ENCODE data around the gene PARD3. TPM values are rescaled to one million over a fixed set of nuclear protein-coding genes. Genes with fewer than 3 reads are reported as not detected.

PARD3 gene
- total RNA-seq, 2 donors from 2014 or later, result 59.6 to 74.6 TPM

DNA sequence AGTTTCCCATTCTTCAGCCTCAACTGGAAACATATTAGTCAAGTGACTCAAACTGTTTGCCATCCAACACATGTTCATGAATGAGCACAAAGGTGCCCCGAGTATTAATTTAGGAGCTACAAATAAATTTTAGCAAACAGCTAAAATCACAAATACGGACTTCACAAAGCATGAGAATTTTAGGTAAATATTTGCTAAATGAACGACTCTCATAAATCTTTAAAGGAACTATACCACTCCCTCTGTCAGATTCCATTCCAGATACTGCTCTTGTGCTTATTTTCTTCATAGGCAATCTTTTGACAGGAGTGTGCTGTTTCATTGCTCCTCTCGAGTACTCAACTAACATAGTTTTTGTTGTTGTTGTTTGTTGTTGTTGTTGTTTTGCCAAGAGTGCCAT, 330.9 kb downstream of the PARD3 start:
- peaks cover 7% of the 10 kb centered on the region for H3K36me3 ChIP-seq (ENCODE audit: control insufficient read depth, insufficient read depth, low read length)
- peaks cover 4% of the 10 kb centered on the region for H3K36me3 Mint-ChIP-seq (ENCODE audit: low read depth)
- H3K9ac ChIP-seq (ENCODE audit: extremely low read depth, low read length, poor library complexity, severe bottlenecking), result no peak overlapping the region
- WGBS, 2 experiments (ENCODE audit: insufficient coverage in 1 of 2, insufficient read length in 1 of 2), result 94 to 98% methylated on average over 2 to 4 of the region's 4 CpGs
- no peak overlapping the region for H3K4me3 Mint-ChIP-seq
- no peaks in the 10 kb centered on the region for H3K4me1 ChIP-seq (ENCODE audit: control insufficient read depth, insufficient read depth, low read length)
- no peaks in the 10 kb centered on the region for H3K9me3 ChIP-seq (ENCODE audit: control insufficient read depth, low read length)
- no peak for DNase-seq
- no peak overlapping the region for H3K4me3 ChIP-seq (ENCODE audit: low read length)
- no peaks in the 10 kb centered on the region for H3K27me3 Mint-ChIP-seq (ENCODE audit: insufficient read depth)
- no peak overlapping the region for H3K27ac ChIP-seq (ENCODE audit: low read depth, low read length)
- peaks cover 35% of the 10 kb centered on the region for H3K4me1 Mint-ChIP-seq
- H3K27ac Mint-ChIP-seq, result peak overlapping the region; percentile 45
- H3K27me3 ChIP-seq (ENCODE audit: control insufficient read depth, insufficient read depth, low read length, poor library complexity, severe bottlenecking), result no peaks in the 10 kb centered on the region
- TF ChIP-seq, protein P1, sequence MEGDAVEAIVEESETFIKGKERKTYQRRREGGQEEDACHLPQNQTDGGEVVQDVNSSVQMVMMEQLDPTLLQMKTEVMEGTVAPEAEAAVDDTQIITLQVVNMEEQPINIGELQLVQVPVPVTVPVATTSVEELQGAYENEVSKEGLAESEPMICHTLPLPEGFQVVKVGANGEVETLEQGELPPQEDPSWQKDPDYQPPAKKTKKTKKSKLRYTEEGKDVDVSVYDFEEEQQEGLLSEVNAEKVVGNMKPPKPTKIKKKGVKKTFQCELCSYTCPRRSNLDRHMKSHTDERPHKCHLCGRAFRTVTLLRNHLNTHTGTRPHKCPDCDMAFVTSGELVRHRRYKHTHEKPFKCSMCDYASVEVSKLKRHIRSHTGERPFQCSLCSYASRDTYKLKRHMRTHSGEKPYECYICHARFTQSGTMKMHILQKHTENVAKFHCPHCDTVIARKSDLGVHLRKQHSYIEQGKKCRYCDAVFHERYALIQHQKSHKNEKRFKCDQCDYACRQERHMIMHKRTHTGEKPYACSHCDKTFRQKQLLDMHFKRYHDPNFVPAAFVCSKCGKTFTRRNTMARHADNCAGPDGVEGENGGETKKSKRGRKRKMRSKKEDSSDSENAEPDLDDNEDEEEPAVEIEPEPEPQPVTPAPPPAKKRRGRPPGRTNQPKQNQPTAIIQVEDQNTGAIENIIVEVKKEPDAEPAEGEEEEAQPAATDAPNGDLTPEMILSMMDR (conservative IDR thresholded peaks at IDR 0.05), result no peak
- H3K9me3 Mint-ChIP-seq, result no peaks in the 10 kb centered on the region

DNA sequence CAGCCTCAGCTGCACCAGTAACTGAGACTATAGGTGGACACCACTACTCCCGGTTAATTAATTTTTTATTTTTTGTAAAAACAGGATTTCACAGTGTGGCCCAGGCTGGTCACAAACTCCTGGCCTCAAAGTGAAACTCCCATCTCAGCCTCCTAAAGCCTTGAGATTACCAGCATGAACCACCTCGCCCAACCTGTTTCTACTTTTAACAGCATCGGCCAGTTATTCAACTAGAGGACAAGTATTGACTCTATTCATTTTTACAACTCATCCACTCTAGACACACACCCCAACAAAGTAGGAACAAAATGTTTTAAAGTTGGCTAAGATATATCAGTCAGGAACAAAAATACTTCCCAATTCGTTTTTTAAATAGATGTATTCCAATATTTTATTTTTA, 334.8 kb downstream of the PARD3 start:
- Mint-ChIP-seq H3K27ac (no peak overlapping the region), H3K27me3 (ENCODE audit: insufficient read depth) (no peaks in the 10 kb centered on the region), H3K4me1 (peaks cover 20% of the 10 kb centered on the region), H3K36me3 (ENCODE audit: low read depth) (peaks cover 6% of the 10 kb centered on the region), H3K4me3 (no peak overlapping the region), H3K9me3 (no peaks in the 10 kb centered on the region)
- no peak overlapping the region for H3K27ac ChIP-seq (ENCODE audit: low read depth, low read length)
- no peaks in the 10 kb centered on the region for H3K27me3 ChIP-seq (ENCODE audit: control insufficient read depth, insufficient read depth, low read length, poor library complexity, severe bottlenecking)
- H3K4me1 ChIP-seq (ENCODE audit: control insufficient read depth, insufficient read depth, low read length), result no peaks in the 10 kb centered on the region
- no peak overlapping the region for H3K4me3 ChIP-seq (ENCODE audit: low read length)
- TF ChIP-seq, protein P1 (conservative IDR thresholded peaks at IDR 0.05), result no peak
- H3K36me3 ChIP-seq (ENCODE audit: control insufficient read depth, insufficient read depth, low read length), result peaks cover 5% of the 10 kb centered on the region
- DNase-seq, result no peak
- H3K9ac ChIP-seq (ENCODE audit: extremely low read depth, low read length, poor library complexity, severe bottlenecking), result no peak overlapping the region
- H3K9me3 ChIP-seq (ENCODE audit: control insufficient read depth, low read length), result no peaks in the 10 kb centered on the region
- 83% methylated on average over 4 of the region's 4 CpGs; no CpG with 5 or more reads in 1 of the 2 experiments for WGBS, 2 experiments (ENCODE audit: insufficient coverage in 1 of 2, insufficient read length in 1 of 2)

DNA sequence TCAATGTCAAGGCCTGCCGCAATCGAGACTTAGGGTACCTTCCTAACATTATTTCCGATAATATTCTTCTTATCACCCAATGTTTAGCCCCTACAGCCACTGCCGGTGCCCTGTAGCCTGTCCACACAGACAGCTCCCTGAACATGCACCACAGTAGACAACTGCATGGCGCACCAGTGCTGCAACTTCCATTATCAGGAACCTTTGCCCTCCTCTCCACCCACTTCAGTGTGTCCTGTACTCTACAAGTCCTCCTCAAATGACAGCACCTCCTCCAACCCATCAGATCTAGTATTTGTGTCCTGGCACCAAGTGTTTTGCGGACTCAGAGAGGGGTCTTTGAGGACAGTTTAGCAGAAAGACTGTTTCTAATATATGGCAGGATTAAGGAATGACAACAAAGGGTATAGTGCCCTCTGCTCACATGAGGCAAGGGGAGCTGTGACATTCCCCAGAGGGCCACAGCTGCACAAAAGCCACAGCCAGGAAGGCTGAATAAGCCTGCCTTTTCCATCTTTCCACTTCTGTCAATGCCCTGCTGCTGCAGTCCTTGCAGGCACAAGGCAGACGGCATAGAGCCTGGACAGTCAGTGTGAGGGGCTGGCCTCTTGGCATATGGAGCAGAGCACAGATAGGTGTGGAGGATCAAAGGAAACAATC, 335.4 kb downstream of the PARD3 start:
- WGBS, 2 experiments (ENCODE audit: insufficient coverage in 1 of 2, insufficient read length in 1 of 2), result 92 to 94% methylated on average over 2 to 7 of the region's 7 CpGs

More for the DNA sequence above, 335.4 kb downstream of the PARD3 start:
- H3K27ac ChIP-seq (ENCODE audit: low read depth, low read length), result no peak overlapping the region
- no peaks in the 10 kb centered on the region for H3K27me3 Mint-ChIP-seq (ENCODE audit: insufficient read depth)
- H3K4me3 Mint-ChIP-seq, result no peak overlapping the region
- peaks cover 5% of the 10 kb centered on the region for H3K36me3 ChIP-seq (ENCODE audit: control insufficient read depth, insufficient read depth, low read length)
- no peak overlapping the region for H3K4me3 ChIP-seq (ENCODE audit: low read length)
- no peaks in the 10 kb centered on the region for H3K9me3 ChIP-seq (ENCODE audit: control insufficient read depth, low read length)
- no peaks in the 10 kb centered on the region for H3K4me1 ChIP-seq (ENCODE audit: control insufficient read depth, insufficient read depth, low read length)
- no peaks in the 10 kb centered on the region for H3K27me3 ChIP-seq (ENCODE audit: control insufficient read depth, insufficient read depth, low read length, poor library complexity, severe bottlenecking)
- peak; percentile 54 for DNase-seq
- no peak overlapping the region for H3K9ac ChIP-seq (ENCODE audit: extremely low read depth, low read length, poor library complexity, severe bottlenecking)
- peaks cover 6% of the 10 kb centered on the region for H3K36me3 Mint-ChIP-seq (ENCODE audit: low read depth)
- H3K4me1 Mint-ChIP-seq, result peaks cover 18% of the 10 kb centered on the region
- H3K27ac Mint-ChIP-seq, result peak overlapping the region; percentile 32
- no peaks in the 10 kb centered on the region for H3K9me3 Mint-ChIP-seq
- TF ChIP-seq, protein P1 (conservative IDR thresholded peaks at IDR 0.05), result no peak

All from endodermal cell (in vitro differentiated cells).